ENCODE measurements around the gene XPC. TPM values are rescaled to one million over a fixed set of nuclear protein-coding genes. Genes with fewer than 3 reads are reported as not detected.

Gene XPC
- total and polyA plus RNA-seq, 2 experiments from 2014 or later: 27.3 to 29.5 TPM

GRCh38 chr3:14221902-14222301 is 43.5 kb upstream of the XPC start:
- peaks cover 28% of the 10 kb centered on the region for H3K4me1 ChIP-seq (ENCODE audit: insufficient read depth)
- H3K4me2 ChIP-seq: no peak overlapping the region
- no peak for TF ChIP-seq EZH2phosphoT487 (IDR thresholded peaks at IDR 0.05; ENCODE audit: low read depth, severe bottlenecking, unreplicated experiment)
- WGBS (ENCODE audit: low lambda C conversion rate, missing lambda C conversion rate): 96% methylated on average over 1 of the region's 1 CpG
- H4K20me1 ChIP-seq (ENCODE audit: insufficient read depth, poor library complexity, severe bottlenecking): no peaks in the 10 kb centered on the region
- no peak overlapping the region for H2AFZ ChIP-seq
- H3K9me3 ChIP-seq (ENCODE audit: low read depth): peaks cover 4% of the 10 kb centered on the region
- DNase-seq (ENCODE audit: low spot score): no peak
- H3K27ac ChIP-seq: no peak overlapping the region
- no peaks in the 10 kb centered on the region for H3K27me3 ChIP-seq
- H3K9me2 ChIP-seq (replicated peaks; ENCODE audit: insufficient read depth): no peaks in the 10 kb centered on the region
- no peak overlapping the region for H3K4me3 ChIP-seq
- H3K36me3 ChIP-seq (replicated peaks; ENCODE audit: insufficient read depth, low read depth): no peaks in the 10 kb centered on the region
- no peaks in the 10 kb centered on the region for H3K79me2 ChIP-seq

- no peak overlapping the region for H2AFZ ChIP-seq
- H3K4me2 ChIP-seq: no peak overlapping the region
- H3K4me3 ChIP-seq: no peak overlapping the region
- TF ChIP-seq EZH2 (IDR thresholded peaks at IDR 0.05; ENCODE audit: borderline replicate concordance): no peak
- no peak for TF ChIP-seq EZH2phosphoT487 (IDR thresholded peaks at IDR 0.05; ENCODE audit: low read depth, severe bottlenecking, unreplicated experiment)
- TF ChIP-seq CTCF (IDR thresholded peaks at IDR 0.05; ENCODE audit: poor library complexity): no peak
- no peaks in the 10 kb centered on the region for H3K9me2 ChIP-seq (replicated peaks; ENCODE audit: insufficient read depth)
- no peaks in the 10 kb centered on the region for H3K79me2 ChIP-seq
- H4K20me1 ChIP-seq (ENCODE audit: insufficient read depth, poor library complexity, severe bottlenecking): no peaks in the 10 kb centered on the region
- no peak for DNase-seq (ENCODE audit: low spot score)
- peaks cover 4% of the 10 kb centered on the region for H3K9me3 ChIP-seq (ENCODE audit: low read depth)
- peaks cover 19% of the 10 kb centered on the region for H3K4me1 ChIP-seq (ENCODE audit: insufficient read depth)
- WGBS (ENCODE audit: low lambda C conversion rate, missing lambda C conversion rate): 97% methylated on average over 1 of the region's 1 CpG
- H3K27ac ChIP-seq: no peak overlapping the region
- no peaks in the 10 kb centered on the region for H3K27me3 ChIP-seq
- no peaks in the 10 kb centered on the region for H3K36me3 ChIP-seq (replicated peaks; ENCODE audit: insufficient read depth, low read depth)
Observed at GRCh38 chr3:14220933-14221332, 42.5 kb upstream of the XPC start.

- TF ChIP-seq EZH2 (IDR thresholded peaks at IDR 0.05; ENCODE audit: borderline replicate concordance): no peak
- TF ChIP-seq EZH2phosphoT487 (IDR thresholded peaks at IDR 0.05; ENCODE audit: low read depth, severe bottlenecking, unreplicated experiment): no peak
- TF ChIP-seq CTCF (IDR thresholded peaks at IDR 0.05; ENCODE audit: poor library complexity): no peak
- DNase-seq (ENCODE audit: low spot score): no peak
- Histone ChIP-seq H3K4me1 (ENCODE audit: insufficient read depth) (no peaks in the 10 kb centered on the region), H4K20me1 (ENCODE audit: insufficient read depth, poor library complexity, severe bottlenecking) (no peaks in the 10 kb centered on the region), H3K27ac (no peak overlapping the region), H3K4me2 (no peak overlapping the region), H3K36me3 (replicated peaks; ENCODE audit: insufficient read depth, low read depth) (no peaks in the 10 kb centered on the region), H3K9me2 (replicated peaks; ENCODE audit: insufficient read depth) (no peaks in the 10 kb centered on the region), H2AFZ (no peak overlapping the region), H3K4me3 (no peak overlapping the region), H3K79me2 (no peaks in the 10 kb centered on the region), H3K27me3 (no peaks in the 10 kb centered on the region), H3K9me3 (ENCODE audit: low read depth) (peaks cover 4% of the 10 kb centered on the region)
Observed at GRCh38 chr3:14218355-14218754, 40.0 kb upstream of the XPC start.

- DNase-seq (ENCODE audit: low spot score): no peak
- 90% methylated on average over 22 of the region's 22 CpGs for WGBS (ENCODE audit: low lambda C conversion rate, missing lambda C conversion rate)
- Histone ChIP-seq H3K36me3 (replicated peaks; ENCODE audit: insufficient read depth, low read depth) (no peaks in the 10 kb centered on the region), H3K9me2 (replicated peaks; ENCODE audit: insufficient read depth) (no peaks in the 10 kb centered on the region), H3K4me1 (ENCODE audit: insufficient read depth) (peaks cover 2% of the 10 kb centered on the region), H3K27me3 (no peaks in the 10 kb centered on the region), H3K27ac (no peak overlapping the region), H3K9me3 (ENCODE audit: low read depth) (peaks cover 4% of the 10 kb centered on the region), H3K79me2 (no peaks in the 10 kb centered on the region), H3K4me2 (no peak overlapping the region), H4K20me1 (ENCODE audit: insufficient read depth, poor library complexity, severe bottlenecking) (no peaks in the 10 kb centered on the region), H2AFZ (no peak overlapping the region), H3K4me3 (no peak overlapping the region)
- TF ChIP-seq EZH2phosphoT487 (IDR thresholded peaks at IDR 0.05; ENCODE audit: low read depth, severe bottlenecking, unreplicated experiment) (no peak), CTCF (IDR thresholded peaks at IDR 0.05; ENCODE audit: poor library complexity) (no peak), EZH2 (IDR thresholded peaks at IDR 0.05; ENCODE audit: borderline replicate concordance) (no peak)
Observed at GRCh38 chr3:14216257-14217048, 38.1 kb upstream of the XPC start.

All from hepatocyte (in vitro differentiated cells).